OCI-LY3 (cell line): ENCODE measurements around the gene PAM16.

Experiments
- EZH2phosphoT487 ChIP-seq: fragments of 200-600 bp; shearing (Covaris generic); IDR thresholded peaks from 2 replicates; pipeline ENCODE4 v1.6.1; 2018; ENCODE audit warnings: antibody characterized with exemption, mixed run types, low read depth
- TF ChIP-seq, protein P1 (sequence below): fragments of 200-600, 300-600 bp; sonication (generic); IDR thresholded peaks from 2 replicates; pipeline ENCODE4 v1.5.1; 2014; ENCODE audit warnings: antibody characterized with exemption, low read length, low read depth

DNA sequence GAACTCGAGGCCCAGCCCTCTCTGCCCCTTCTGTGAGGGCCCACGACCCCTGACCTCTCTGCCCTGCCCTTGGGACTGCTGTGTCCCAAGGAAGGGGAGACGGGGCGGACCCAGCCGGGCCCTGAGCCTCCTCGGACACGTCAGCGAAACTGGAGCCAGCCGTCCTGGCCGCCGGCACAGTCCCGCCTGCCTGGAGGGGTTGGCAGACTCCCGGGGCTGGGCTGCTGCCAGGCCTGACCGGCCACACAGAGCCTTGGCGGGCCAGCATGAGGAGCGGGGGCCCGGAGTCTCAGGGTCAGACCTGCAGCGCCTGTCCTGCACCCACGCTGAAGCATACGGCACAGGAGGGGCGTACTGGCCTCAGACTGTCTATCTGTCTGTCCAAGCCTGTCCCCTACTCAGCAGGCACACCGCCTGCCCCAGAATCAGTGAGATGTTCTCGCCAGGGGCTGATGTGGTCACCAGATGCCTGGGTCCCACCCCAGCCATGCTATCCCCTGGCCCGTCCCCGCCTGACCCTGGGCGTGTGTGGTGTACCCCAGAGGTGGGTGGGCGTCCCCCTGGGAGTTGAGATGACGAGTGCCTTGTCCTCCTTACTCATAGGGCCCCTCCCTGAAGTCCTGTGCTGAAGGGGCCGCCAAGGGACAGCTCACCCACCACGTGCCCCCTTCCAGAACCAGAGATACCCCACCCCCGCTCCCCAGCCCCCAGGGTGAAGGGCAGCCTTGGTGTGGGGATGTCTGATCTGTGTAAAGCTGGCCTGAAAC lies 25.2 kb upstream of the PAM16 start:
- TF ChIP-seq, protein P1, sequence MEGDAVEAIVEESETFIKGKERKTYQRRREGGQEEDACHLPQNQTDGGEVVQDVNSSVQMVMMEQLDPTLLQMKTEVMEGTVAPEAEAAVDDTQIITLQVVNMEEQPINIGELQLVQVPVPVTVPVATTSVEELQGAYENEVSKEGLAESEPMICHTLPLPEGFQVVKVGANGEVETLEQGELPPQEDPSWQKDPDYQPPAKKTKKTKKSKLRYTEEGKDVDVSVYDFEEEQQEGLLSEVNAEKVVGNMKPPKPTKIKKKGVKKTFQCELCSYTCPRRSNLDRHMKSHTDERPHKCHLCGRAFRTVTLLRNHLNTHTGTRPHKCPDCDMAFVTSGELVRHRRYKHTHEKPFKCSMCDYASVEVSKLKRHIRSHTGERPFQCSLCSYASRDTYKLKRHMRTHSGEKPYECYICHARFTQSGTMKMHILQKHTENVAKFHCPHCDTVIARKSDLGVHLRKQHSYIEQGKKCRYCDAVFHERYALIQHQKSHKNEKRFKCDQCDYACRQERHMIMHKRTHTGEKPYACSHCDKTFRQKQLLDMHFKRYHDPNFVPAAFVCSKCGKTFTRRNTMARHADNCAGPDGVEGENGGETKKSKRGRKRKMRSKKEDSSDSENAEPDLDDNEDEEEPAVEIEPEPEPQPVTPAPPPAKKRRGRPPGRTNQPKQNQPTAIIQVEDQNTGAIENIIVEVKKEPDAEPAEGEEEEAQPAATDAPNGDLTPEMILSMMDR = no peak
- no peak for TF ChIP-seq EZH2phosphoT487
